Measurements from ENCODE around the gene SLC11A2. TPM values are rescaled to one million over a fixed set of nuclear protein-coding genes. Genes with fewer than 3 reads are reported as not detected.

Gene SLC11A2
- total and polyA plus RNA-seq, 9 of the 15 experiments (the other 6 are each of a cell fraction or from before 2014, with no cell fraction given) = 21.1 to 54.0 (median 32.9) TPM

- TF ChIP-seq, protein P1, sequence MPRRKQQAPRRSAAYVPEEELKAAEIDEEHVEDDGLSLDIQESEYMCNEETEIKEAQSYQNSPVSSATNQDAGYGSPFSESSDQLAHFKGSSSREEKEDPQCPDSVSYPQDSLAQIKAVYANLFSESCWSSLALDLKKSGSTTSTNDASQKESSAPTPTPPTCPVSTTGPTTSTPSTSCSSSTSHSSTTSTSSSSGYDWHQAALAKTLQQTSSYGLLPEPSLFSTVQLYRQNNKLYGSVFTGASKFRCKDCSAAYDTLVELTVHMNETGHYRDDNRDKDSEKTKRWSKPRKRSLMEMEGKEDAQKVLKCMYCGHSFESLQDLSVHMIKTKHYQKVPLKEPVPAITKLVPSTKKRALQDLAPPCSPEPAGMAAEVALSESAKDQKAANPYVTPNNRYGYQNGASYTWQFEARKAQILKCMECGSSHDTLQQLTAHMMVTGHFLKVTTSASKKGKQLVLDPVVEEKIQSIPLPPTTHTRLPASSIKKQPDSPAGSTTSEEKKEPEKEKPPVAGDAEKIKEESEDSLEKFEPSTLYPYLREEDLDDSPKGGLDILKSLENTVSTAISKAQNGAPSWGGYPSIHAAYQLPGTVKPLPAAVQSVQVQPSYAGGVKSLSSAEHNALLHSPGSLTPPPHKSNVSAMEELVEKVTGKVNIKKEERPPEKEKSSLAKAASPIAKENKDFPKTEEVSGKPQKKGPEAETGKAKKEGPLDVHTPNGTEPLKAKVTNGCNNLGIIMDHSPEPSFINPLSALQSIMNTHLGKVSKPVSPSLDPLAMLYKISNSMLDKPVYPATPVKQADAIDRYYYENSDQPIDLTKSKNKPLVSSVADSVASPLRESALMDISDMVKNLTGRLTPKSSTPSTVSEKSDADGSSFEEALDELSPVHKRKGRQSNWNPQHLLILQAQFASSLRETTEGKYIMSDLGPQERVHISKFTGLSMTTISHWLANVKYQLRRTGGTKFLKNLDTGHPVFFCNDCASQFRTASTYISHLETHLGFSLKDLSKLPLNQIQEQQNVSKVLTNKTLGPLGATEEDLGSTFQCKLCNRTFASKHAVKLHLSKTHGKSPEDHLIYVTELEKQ (CRISPR knock-in tag; IDR thresholded peaks at IDR 0.05) = no peak
- TF ChIP-seq ZNF197 (CRISPR knock-in tag; IDR thresholded peaks at IDR 0.05; ENCODE audit: low read depth) = no peak
- TF ChIP-seq MYBL2 (IDR thresholded peaks at IDR 0.05; ENCODE audit: low read depth) = no peak
- no peak for TF ChIP-seq MYBL2 (CRISPR knock-in tag; IDR thresholded peaks at IDR 0.05; ENCODE audit: borderline replicate concordance)
- TF ChIP-seq, protein P2, sequence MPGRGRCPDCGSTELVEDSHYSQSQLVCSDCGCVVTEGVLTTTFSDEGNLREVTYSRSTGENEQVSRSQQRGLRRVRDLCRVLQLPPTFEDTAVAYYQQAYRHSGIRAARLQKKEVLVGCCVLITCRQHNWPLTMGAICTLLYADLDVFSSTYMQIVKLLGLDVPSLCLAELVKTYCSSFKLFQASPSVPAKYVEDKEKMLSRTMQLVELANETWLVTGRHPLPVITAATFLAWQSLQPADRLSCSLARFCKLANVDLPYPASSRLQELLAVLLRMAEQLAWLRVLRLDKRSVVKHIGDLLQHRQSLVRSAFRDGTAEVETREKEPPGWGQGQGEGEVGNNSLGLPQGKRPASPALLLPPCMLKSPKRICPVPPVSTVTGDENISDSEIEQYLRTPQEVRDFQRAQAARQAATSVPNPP (IDR thresholded peaks at IDR 0.05; ENCODE audit: borderline replicate concordance, insufficient read depth, insufficient read length) = no peak
- peak; percentile 36 for TF ChIP-seq TAF1 (IDR thresholded peaks at IDR 0.05; ENCODE audit: control insufficient read depth, extremely low read depth, insufficient read depth, low read length, severe bottlenecking)
- no peak for TF ChIP-seq CBX5 (IDR thresholded peaks at IDR 0.05; ENCODE audit: borderline replicate concordance, low read depth)
These were observed 797 bp downstream of the SLC11A2 start (continued) for GRCh38 chr12:51025338-51025835.
